Mesenchymal stem cell (in vitro differentiated cells and primary cell): ENCODE data around the gene CLDN22.
A peak's percentile ranks its signal among the peaks of the same experiment; 100 is the strongest.

Experiments
- DNase-seq: peaks from one replicate; pipeline ENCODE4 v3.0.0-alpha.2; 2013
- H2AFZ ChIP-seq: one replicate; pipeline ENCODE4 v1.6.1; 2013; ENCODE audit warnings: low read depth, mild to moderate bottlenecking, control low read depth, inconsistent platforms, low read length, moderate library complexity
- H2AK5ac ChIP-seq: 2 replicates; pipeline ENCODE4 v1.6.1; 2013; ENCODE audit warnings: low read length, moderate library complexity, mild to moderate bottlenecking, inconsistent platforms; ENCODE audit not compliant: severe bottlenecking
- H2BK120ac ChIP-seq: one replicate; pipeline ENCODE4 v1.6.1; 2013; ENCODE audit warnings: low read depth, mild to moderate bottlenecking, inconsistent platforms, low read length, moderate library complexity
- H2BK12ac ChIP-seq, 2 experiments: one replicate each; pipeline ENCODE4 v1.6.1; 2013; ENCODE audit warnings: inconsistent platforms in 2 of 2, low read length in 2 of 2, mild to moderate bottlenecking in 2 of 2, moderate library complexity in 2 of 2, control low read depth in 1 of 2
- H2BK15ac ChIP-seq: one replicate; pipeline ENCODE4 v1.6.1; 2013; ENCODE audit warnings: mild to moderate bottlenecking, low read depth, inconsistent platforms; ENCODE audit not compliant: poor library complexity, severe bottlenecking
- H2BK5ac ChIP-seq: 2 replicates; pipeline ENCODE4 v1.6.1; 2013; ENCODE audit warnings: low read depth, mild to moderate bottlenecking, low read length, control low read depth, inconsistent platforms; ENCODE audit not compliant: poor library complexity, severe bottlenecking
- H3K14ac ChIP-seq, 2 experiments: one replicate each; pipeline ENCODE4 v1.6.1; 2013; ENCODE audit warnings: inconsistent platforms in 2 of 2, low read length in 2 of 2, control low read depth in 1 of 2, mild to moderate bottlenecking in 1 of 2, moderate library complexity in 1 of 2
- H3K18ac ChIP-seq, 2 experiments: one replicate each; pipeline ENCODE4 v1.6.1; 2013; ENCODE audit warnings: inconsistent platforms in 2 of 2, low read length in 2 of 2, control low read depth in 1 of 2, low read depth in 1 of 2, mild to moderate bottlenecking in 1 of 2
- H3K23ac ChIP-seq, 2 experiments: one replicate each; pipeline ENCODE4 v1.6.1; 2013; ENCODE audit warnings: inconsistent platforms in 2 of 2, low read length in 2 of 2, mild to moderate bottlenecking in 2 of 2, moderate library complexity in 2 of 2, control low read depth in 1 of 2
- H3K27ac ChIP-seq: 2 replicates; pipeline ENCODE4 v1.5.1; 2013; ENCODE audit warnings: mild to moderate bottlenecking, moderate library complexity, low read length, control low read depth, inconsistent platforms; ENCODE audit not compliant: poor library complexity, severe bottlenecking
- H3K27me3 ChIP-seq, 2 experiments: 2 replicates each; pipeline versions ENCODE4 v1.6.1 to v1.7.0; 2013; ENCODE audit warnings: low read length in 2 of 2, mild to moderate bottlenecking in 2 of 2, moderate library complexity in 2 of 2, control low read depth in 1 of 2, inconsistent platforms in 1 of 2; ENCODE audit not compliant: control insufficient read depth in 1 of 2, insufficient read depth in 1 of 2
- H3K36me3 ChIP-seq, 2 experiments: 2 replicates each; pipeline versions ENCODE4 v1.6.1 to v1.7.0; 2013; ENCODE audit warnings: low read length in 2 of 2, control low read depth in 1 of 2, inconsistent platforms in 1 of 2, low read depth in 1 of 2, mild to moderate bottlenecking in 1 of 2; ENCODE audit not compliant: insufficient read depth in 2 of 2, control insufficient read depth in 1 of 2
- H3K4ac ChIP-seq, 2 experiments: one replicate each; pipeline ENCODE4 v1.6.1; 2013; ENCODE audit warnings: inconsistent platforms in 2 of 2, low read length in 2 of 2, mild to moderate bottlenecking in 2 of 2, moderate library complexity in 2 of 2, control low read depth in 1 of 2, low read depth in 1 of 2
- H3K4me1 ChIP-seq: 2 replicates; pipeline ENCODE4 v1.6.1; 2013; ENCODE audit warnings: low read depth, low read length, control low read depth; ENCODE audit not compliant: control insufficient read depth, insufficient read depth
- H3K4me2 ChIP-seq: 2 replicates; pipeline ENCODE4 v1.6.1; 2013; ENCODE audit warnings: low read length, mild to moderate bottlenecking, inconsistent platforms; ENCODE audit not compliant: poor library complexity, severe bottlenecking
- H3K4me3 ChIP-seq, 2 experiments: 2 replicates each; pipeline versions ENCODE4 v1.5.1 to v1.7.0; 2013; ENCODE audit warnings: low read length in 2 of 2, mild to moderate bottlenecking in 2 of 2, control low read depth in 1 of 2, low read depth in 1 of 2; ENCODE audit not compliant: insufficient read depth in 1 of 2
- H3K79me1 ChIP-seq: replicated peaks from 2 replicates; pipeline ENCODE4 v1.6.1; 2013; ENCODE audit warnings: mild to moderate bottlenecking, control low read depth, low read length, inconsistent platforms; ENCODE audit not compliant: poor library complexity, severe bottlenecking
- H3K9ac ChIP-seq: 2 replicates; pipeline ENCODE4 v1.7.0; 2013; ENCODE audit warnings: mild to moderate bottlenecking, low read length, moderate library complexity
- H3K9me3 ChIP-seq: 2 replicates; pipeline ENCODE4 v1.7.0; 2013; ENCODE audit warnings: mild to moderate bottlenecking, low read length; ENCODE audit not compliant: control insufficient read depth
- H4K8ac ChIP-seq: one replicate; pipeline ENCODE4 v1.6.1; 2013; ENCODE audit warnings: inconsistent platforms, mild to moderate bottlenecking, low read length, moderate library complexity
- H4K91ac ChIP-seq: one replicate; pipeline ENCODE4 v1.6.1; 2013; ENCODE audit warnings: mild to moderate bottlenecking, low read length, inconsistent platforms
- WGBS: methylation state at CpG from one replicate; pipeline ENCODE4 v1.1.7; 2013; ENCODE audit warnings: mixed read lengths; 5-methylcytosine and 5-hydroxymethylcytosine counted together

CLDN22 gene

GRCh38 chr4:183300070-183300469, 20.0 kb downstream of the CLDN22 start:
- no peak overlapping the region for H2BK120ac ChIP-seq
- peaks cover 18 to 36% of the 10 kb centered on the region in 2 experiments for H3K36me3 ChIP-seq
- H3K4me2 ChIP-seq: no peak overlapping the region
- WGBS: 83% methylated on average over 6 of the region's 6 CpGs
- H2AFZ ChIP-seq: no peak overlapping the region
- no peak overlapping the region for H3K4ac ChIP-seq
- H3K18ac ChIP-seq: no peak overlapping the region
- H3K14ac ChIP-seq: no peak overlapping the region
- peak; percentile 35 for DNase-seq
- no peak overlapping the region for H2BK12ac ChIP-seq
- H2BK15ac ChIP-seq: no peak overlapping the region
- no peak overlapping the region for H3K4me3 ChIP-seq
- H2BK5ac ChIP-seq: no peak overlapping the region
- no peaks in the 10 kb centered on the region for H3K4me1 ChIP-seq
- no peak overlapping the region for H3K27ac ChIP-seq
- H3K9ac ChIP-seq: no peak overlapping the region
- no peak overlapping the region for H2AK5ac ChIP-seq
- H3K23ac ChIP-seq: no peak overlapping the region
- no peaks in the 10 kb centered on the region for H3K27me3 ChIP-seq
- H3K9me3 ChIP-seq: no peaks in the 10 kb centered on the region
- H4K91ac ChIP-seq: no peak overlapping the region
- no peak overlapping the region for H4K8ac ChIP-seq
- peaks cover 8% of the 10 kb centered on the region for H3K79me1 ChIP-seq

- Histone ChIP-seq H3K4me1 (no peaks in the 10 kb centered on the region), H2BK12ac (no peak overlapping the region), H3K36me3 (peaks cover 18 to 35% of the 10 kb centered on the region in 2 experiments), H3K4ac (no peak overlapping the region), H2AK5ac (no peak overlapping the region), H3K14ac (no peak overlapping the region), H2AFZ (no peak overlapping the region), H4K8ac (no peak overlapping the region), H3K4me3 (no peak overlapping the region), H2BK120ac (no peak overlapping the region), H3K4me2 (no peak overlapping the region), H3K9me3 (no peaks in the 10 kb centered on the region), H3K9ac (no peak overlapping the region), H3K79me1 (peaks cover 8% of the 10 kb centered on the region), H4K91ac (no peak overlapping the region), H3K27me3 (no peaks in the 10 kb centered on the region), H3K18ac (no peak overlapping the region), H2BK15ac (no peak overlapping the region), H3K23ac (no peak overlapping the region), H3K27ac (no peak overlapping the region), H2BK5ac (no peak overlapping the region)
- no peak for DNase-seq
- 100% methylated on average over 1 of the region's 2 CpGs for WGBS
Measured at GRCh38 chr4:183299464-183299863, 20.6 kb downstream of the CLDN22 start.

- no peak overlapping the region for H3K23ac ChIP-seq
- peaks cover 18 to 33% of the 10 kb centered on the region in 2 experiments for H3K36me3 ChIP-seq
- no peak overlapping the region for H2BK5ac ChIP-seq
- H2BK120ac ChIP-seq: no peak overlapping the region
- WGBS: 100% methylated on average over 2 of the region's 3 CpGs
- no peaks in the 10 kb centered on the region for H3K27me3 ChIP-seq
- no peak overlapping the region for H4K8ac ChIP-seq
- no peak overlapping the region for H2AFZ ChIP-seq
- H3K9ac ChIP-seq: no peak overlapping the region
- H3K4me2 ChIP-seq: no peak overlapping the region
- no peak overlapping the region for H4K91ac ChIP-seq
- no peak overlapping the region for H3K14ac ChIP-seq
- peaks cover 8% of the 10 kb centered on the region for H3K79me1 ChIP-seq
- H3K27ac ChIP-seq: no peak overlapping the region
- H2BK15ac ChIP-seq: no peak overlapping the region
- H3K9me3 ChIP-seq: no peaks in the 10 kb centered on the region
- H3K4ac ChIP-seq: no peak overlapping the region
- no peak overlapping the region for H3K4me3 ChIP-seq
- no peak for DNase-seq
- H2AK5ac ChIP-seq: no peak overlapping the region
- H3K18ac ChIP-seq: no peak overlapping the region
- H2BK12ac ChIP-seq: no peak overlapping the region
- no peaks in the 10 kb centered on the region for H3K4me1 ChIP-seq
Measured at GRCh38 chr4:183297675-183298074, 22.4 kb downstream of the CLDN22 start.

- Histone ChIP-seq H2BK120ac (no peak overlapping the region), H3K4me2 (no peak overlapping the region), H2BK15ac (peak overlapping the region; percentile 49), H2AFZ (no peak overlapping the region), H3K4ac (no peak overlapping the region), H3K36me3 (peaks cover 23 to 40% of the 10 kb centered on the region in 2 experiments), H2AK5ac (no peak overlapping the region), H2BK12ac (no peak overlapping the region), H3K27me3 (no peaks in the 10 kb centered on the region), H3K79me1 (peaks cover 12% of the 10 kb centered on the region), H3K14ac (no peak overlapping the region), H3K27ac (no peak overlapping the region), H2BK5ac (no peak overlapping the region), H3K23ac (no peak overlapping the region), H3K9ac (no peak overlapping the region), H4K91ac (no peak overlapping the region), H3K18ac (no peak overlapping the region), H4K8ac (no peak overlapping the region), H3K4me1 (no peaks in the 10 kb centered on the region), H3K4me3 (no peak overlapping the region), H3K9me3 (no peaks in the 10 kb centered on the region)
- no peak for DNase-seq
- 78% methylated on average over 7 of the region's 10 CpGs for WGBS
Measured at GRCh38 chr4:183295711-183296110, 24.4 kb downstream of the CLDN22 start.
